Osteocyte (in vitro differentiated cells): ENCODE measurements around the gene AIF1. TPM values are rescaled to one million over a fixed set of nuclear protein-coding genes. Genes with fewer than 3 reads are reported as not detected.
A peak's percentile ranks its signal among the peaks of the same experiment; 100 is the strongest.

Experiments
- DNase-seq: peaks from one replicate; pipeline ENCODE4 v3.0.0; 2021; ENCODE audit warnings: mixed read lengths; ENCODE audit not compliant: unreplicated experiment; ENCODE audit errors: extremely low spot score
- H3K27ac Mint-ChIP-seq: one replicate; pipeline ENCODE4 v1.8.0; 2021; ENCODE audit warnings: mild to moderate bottlenecking, mixed read lengths; ENCODE audit not compliant: unreplicated experiment
- H3K27me3 Mint-ChIP-seq: one replicate; pipeline ENCODE4 v1.8.0; 2021; ENCODE audit warnings: mixed read lengths; ENCODE audit not compliant: unreplicated experiment
- H3K36me3 Mint-ChIP-seq: one replicate; pipeline ENCODE4 v1.8.0; 2021; ENCODE audit warnings: mixed read lengths; ENCODE audit not compliant: unreplicated experiment
- H3K4me1 Mint-ChIP-seq: one replicate; pipeline ENCODE4 v1.8.0; 2021; ENCODE audit warnings: mixed read lengths; ENCODE audit not compliant: unreplicated experiment
- H3K4me3 Mint-ChIP-seq: one replicate; pipeline ENCODE4 v1.8.0; 2021; ENCODE audit warnings: mild to moderate bottlenecking, moderate library complexity, mixed read lengths; ENCODE audit not compliant: unreplicated experiment
- H3K9me3 Mint-ChIP-seq: one replicate; pipeline ENCODE4 v1.8.0; 2021; ENCODE audit warnings: mixed read lengths; ENCODE audit not compliant: unreplicated experiment
- CTCF ChIP-seq: fragments of 200-600 bp; sonication (generic); IDR thresholded peaks from 2 replicates; pipeline ENCODE4 v1.5.0; 2021; ENCODE audit warnings: antibody characterized with exemption, mild to moderate bottlenecking, moderate library complexity
- total RNA-seq: library from RNA; stranded (reverse); gene quantifications from 2 replicates; pipeline ENCODE4 v1.2.1, GENCODE V29; 2021

Gene AIF1
- total RNA-seq, 1 donor from 2014 or later, result not detected

- no peak overlapping the region for H3K4me3 Mint-ChIP-seq
- no peaks in the 10 kb centered on the region for H3K27me3 Mint-ChIP-seq
- H3K36me3 Mint-ChIP-seq, result no peaks in the 10 kb centered on the region
- H3K4me1 Mint-ChIP-seq, result peaks cover 8% of the 10 kb centered on the region
- no peaks in the 10 kb centered on the region for H3K9me3 Mint-ChIP-seq
- no peak for TF ChIP-seq CTCF
- H3K27ac Mint-ChIP-seq, result no peak overlapping the region
- DNase-seq, result no peak
Observed at GRCh38 chr6:31617010-31617409, 2.0 kb downstream of the AIF1 start.

DNA sequence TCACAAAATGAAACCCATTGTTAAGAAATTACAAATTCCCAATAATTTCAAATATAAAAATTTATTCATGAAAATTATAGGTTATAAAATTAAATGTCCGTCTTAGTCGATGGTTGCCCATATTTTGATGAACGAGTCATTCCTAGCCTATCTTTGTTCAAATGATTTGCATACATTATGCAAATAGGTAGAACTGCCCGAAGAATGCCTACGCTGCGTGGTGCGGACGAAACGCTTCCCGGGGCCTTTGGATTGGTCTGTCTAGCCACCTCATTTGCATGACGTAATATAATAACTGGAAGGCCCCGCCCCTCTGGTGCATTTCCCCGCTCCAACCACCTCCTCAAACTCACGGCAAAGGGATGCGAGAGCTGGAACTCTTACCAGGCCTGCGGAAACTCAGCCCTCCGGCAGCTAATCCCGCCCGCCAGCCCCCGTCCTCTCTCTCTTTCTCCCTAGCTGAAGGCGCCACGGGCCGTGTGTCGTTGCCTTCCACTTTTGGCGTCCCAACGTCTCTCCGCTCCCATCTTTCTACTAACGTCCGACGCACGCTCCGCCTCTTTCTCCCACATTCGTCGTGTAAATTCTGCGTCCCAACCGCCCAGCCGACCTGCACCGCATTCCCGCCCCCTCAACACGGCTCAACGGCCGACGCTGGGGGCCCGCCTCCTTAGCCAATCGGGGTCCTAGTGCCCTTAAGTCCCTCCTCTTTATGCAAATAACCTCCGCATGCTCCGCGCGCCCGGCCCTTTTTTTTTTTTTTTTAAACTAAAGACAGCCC lies 5.0 kb downstream of the AIF1 start:
- Mint-ChIP-seq H3K4me1 (peaks cover 18% of the 10 kb centered on the region), H3K27me3 (no peaks in the 10 kb centered on the region), H3K4me3 (peak overlapping the region; percentile 80), H3K27ac (peak overlapping the region; percentile 100), H3K9me3 (no peaks in the 10 kb centered on the region), H3K36me3 (peaks cover 16% of the 10 kb centered on the region)
- peak; percentile 99 for DNase-seq
- no peak for TF ChIP-seq CTCF

DNA sequence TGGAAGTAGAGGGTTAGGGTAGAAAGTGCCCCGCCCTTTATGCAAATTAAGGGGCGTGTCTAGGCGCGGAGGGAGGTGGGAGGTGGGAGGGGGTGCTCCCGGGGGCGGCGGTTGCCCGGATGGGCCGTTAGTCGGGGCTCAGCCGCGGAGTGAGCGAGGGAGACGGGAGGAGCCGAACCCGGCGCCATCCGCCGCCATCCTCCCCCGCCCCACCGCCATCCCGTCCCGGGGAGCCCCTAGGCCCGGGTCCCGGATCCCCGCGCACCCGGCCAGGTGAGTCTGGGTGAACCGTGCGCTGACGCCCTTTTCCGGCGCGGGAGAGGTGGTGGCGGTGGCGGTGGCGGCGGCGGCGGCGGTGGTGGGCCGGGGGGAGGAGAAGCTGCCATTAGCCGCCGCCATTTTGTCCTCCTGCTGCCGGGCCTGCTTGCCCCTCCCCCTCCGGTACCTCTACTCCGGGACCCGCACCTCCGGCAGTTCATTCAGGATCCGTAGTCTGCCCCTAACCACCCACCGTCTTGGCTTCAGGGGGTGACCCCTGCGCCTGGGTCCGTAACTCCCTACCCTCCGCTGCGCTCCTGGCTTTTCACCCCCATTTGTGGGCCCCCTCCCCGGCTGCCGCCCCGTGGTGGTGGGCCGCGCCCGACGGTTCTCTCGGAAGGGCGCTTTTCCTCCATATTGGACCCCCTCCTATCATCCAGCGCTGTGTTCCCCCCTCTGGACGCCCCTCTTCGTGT lies 5.7 kb downstream of the AIF1 start, which contains the start of gene PRRC2A:
Gene PRRC2A, plus strand, starts transcription at position 130 of the 734 bp plus-strand sequence. CDS start 2,075 bp downstream, outside the sequence.
- Mint-ChIP-seq H3K36me3 (peaks cover 21% of the 10 kb centered on the region), H3K9me3 (no peaks in the 10 kb centered on the region), H3K4me3 (peak within 1 kb of the TSS; percentile 80), H3K27me3 (no peaks in the 10 kb centered on the region), H3K4me1 (peaks cover 18% of the 10 kb centered on the region), H3K27ac (peak within 1 kb of the TSS; percentile 100)
- no peak for DNase-seq
- TF ChIP-seq CTCF, result no peak

DNA sequence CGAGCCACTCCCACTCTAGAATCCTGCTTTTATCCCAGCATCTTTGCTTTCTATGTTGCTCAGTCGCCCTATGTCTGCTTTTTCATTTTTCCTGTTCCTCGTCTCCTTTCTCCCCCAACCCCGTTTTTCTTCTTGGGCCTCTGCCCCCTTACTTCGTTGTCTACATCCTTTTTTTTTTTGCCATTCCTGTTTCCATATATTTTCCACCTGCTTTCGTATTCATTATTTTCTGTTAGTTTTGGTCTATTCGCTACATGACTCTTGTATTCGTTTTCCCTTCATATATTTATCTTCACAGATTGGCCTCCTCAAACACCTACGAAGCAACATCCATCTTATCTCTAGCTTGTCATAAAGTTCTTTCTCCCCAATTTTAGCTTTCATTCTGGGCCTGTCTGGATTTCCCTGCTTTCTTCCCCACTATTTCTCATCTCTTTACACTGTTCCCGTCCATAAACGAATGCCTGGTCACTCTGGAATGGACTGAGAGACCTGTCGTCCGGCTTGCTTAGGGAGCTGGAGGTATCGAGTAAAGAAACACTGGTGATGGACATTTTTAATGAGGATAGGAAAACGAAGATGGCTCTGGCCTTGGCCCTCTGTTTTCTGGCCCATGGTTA lies 6.4 kb downstream of the AIF1 start:
- no peak for TF ChIP-seq CTCF
- no peak for DNase-seq
- H3K9me3 Mint-ChIP-seq, result no peaks in the 10 kb centered on the region
- peak overlapping the region; percentile 80 for H3K4me3 Mint-ChIP-seq
- H3K27me3 Mint-ChIP-seq, result no peaks in the 10 kb centered on the region
- H3K27ac Mint-ChIP-seq, result peak overlapping the region; percentile 92
- H3K4me1 Mint-ChIP-seq, result peaks cover 18% of the 10 kb centered on the region
- H3K36me3 Mint-ChIP-seq, result peaks cover 28% of the 10 kb centered on the region

GRCh38 chr6:31621991-31622390 lies 7.0 kb downstream of the AIF1 start:
- Mint-ChIP-seq H3K4me1 (peaks cover 18% of the 10 kb centered on the region), H3K9me3 (no peaks in the 10 kb centered on the region), H3K36me3 (peaks cover 31% of the 10 kb centered on the region), H3K4me3 (peak overlapping the region; percentile 80), H3K27me3 (no peaks in the 10 kb centered on the region), H3K27ac (peak overlapping the region; percentile 92)
- no peak for DNase-seq
- no peak for TF ChIP-seq CTCF
